T-helper 22 cell (primary cell): Measurements from ENCODE around the gene ELF2.
A peak's percentile ranks its signal among the peaks of the same experiment; 100 is the strongest.
"Not testable (repeated sequence)": the region's sequence is repeated elsewhere in the genome, so short reads cannot be mapped to it uniquely, and the experiment has no call there.

Experiments
- DNase-seq: peaks from one replicate; pipeline ENCODE4 v3.0.0-alpha.2; 2020; ENCODE audit warnings: low read depth

The ELF2 gene

DNA sequence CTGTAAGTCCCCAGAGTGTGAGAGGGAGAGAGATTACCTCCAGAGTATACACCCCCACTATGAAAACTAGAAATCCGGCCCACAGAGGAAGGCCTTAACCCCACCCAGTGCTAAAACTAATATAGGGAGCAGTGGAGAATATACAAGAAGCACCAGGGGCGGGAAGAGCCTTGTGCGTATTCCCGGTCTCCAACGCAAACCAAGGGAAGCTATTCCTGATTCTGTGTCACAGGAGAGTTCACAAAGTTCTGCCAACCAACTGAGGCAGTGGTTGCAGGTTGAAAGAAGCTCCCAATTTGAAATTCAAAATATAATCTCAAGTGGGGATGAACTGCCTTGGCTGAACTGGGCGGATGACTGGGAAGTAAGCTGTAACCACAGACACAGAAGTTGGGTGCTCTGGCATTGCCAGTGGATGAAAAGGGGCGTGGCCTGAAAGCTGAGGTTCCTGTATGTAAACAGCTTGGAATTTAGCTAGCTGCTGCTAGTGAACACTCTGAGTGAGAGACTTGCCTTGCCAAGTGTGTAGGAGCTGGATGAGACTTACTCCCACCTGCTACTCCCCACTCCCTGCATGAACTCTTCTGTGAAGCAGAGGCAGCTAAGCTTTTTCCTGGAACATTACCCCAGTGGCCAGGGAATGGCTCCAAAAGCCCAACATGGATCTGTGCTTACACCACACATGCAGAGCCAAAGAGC lies 32.7 kb downstream of the ELF2 start:
- DNase-seq = no peak

DNA sequence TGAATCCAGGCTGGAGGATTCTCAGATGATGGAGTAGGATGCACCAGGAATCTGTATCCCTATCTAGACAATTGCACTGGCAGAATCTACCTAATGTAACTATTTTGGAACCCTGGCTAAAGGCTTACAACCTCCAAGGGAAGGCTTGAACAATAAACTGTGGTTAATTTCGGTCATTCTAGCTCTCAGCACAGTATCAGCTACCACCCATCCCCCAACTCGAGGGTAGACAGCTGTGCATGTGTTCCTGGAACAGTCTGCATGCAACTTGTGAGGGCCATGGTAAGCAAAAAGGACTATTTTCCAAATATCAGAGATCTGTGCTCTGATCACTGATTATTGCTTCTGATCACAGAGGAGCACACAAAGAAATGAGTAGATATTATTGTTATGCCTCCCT lies 34.0 kb downstream of the ELF2 start:
- DNase-seq = no peak

DNA sequence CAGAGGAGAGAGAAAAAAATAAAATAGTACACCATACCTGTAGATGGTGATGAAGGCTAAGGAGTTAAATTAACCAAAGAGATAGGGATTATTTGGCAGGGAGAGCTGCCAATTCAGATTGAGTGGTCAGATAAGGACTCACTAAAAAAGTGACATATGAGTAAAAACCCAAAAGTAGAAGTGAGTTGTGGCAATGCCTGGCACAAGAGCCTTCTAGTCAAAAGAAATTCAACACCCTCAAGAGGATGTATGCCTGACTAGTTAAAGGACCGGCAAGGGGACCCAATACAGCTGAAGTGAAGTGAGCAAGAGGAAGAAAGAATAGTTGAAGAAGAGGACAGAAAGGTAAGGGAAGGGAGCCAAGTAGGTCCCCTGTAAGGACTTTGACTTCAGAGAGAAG lies 34.9 kb downstream of the ELF2 start:
- no peak for DNase-seq

DNA sequence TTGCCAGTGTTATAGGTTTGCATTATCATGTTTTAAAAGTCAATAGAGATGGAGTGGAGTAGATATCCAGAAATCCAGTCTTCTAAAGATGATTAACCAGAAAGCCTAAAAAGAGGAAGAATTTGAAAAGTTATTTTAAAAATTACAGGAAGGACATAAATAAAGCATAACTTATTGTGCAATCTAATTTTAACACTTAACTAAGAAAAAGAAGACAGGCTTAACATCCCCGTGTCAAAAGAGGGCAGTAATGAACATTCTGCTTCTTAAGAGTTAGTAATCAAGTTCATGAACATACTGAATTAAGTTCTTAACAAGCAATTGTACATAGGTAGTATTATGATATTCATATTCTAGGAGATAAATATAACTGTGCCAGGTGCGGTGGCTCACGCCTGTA lies 39.3 kb downstream of the ELF2 start:
- DNase-seq = no peak

DNA sequence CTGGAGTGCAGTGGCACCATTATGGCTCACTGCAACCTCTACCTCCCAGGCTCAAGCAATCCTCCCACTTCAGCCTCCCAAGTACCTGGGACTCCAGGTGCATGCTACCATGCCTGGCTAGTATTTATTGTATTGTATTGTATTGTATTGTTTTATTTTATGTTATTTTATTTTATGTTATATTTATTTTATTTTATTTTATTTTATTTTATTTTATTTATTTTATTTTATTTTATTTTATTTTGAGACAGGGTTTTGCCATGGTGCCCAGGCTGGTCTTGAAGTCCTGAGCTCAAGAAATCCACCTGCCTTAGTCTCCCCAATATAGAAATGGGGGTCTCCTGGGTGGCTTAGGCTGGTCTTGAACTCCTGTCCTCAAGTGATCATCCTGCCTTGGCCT lies 42.6 kb downstream of the ELF2 start:
- DNase-seq = no peak

DNA sequence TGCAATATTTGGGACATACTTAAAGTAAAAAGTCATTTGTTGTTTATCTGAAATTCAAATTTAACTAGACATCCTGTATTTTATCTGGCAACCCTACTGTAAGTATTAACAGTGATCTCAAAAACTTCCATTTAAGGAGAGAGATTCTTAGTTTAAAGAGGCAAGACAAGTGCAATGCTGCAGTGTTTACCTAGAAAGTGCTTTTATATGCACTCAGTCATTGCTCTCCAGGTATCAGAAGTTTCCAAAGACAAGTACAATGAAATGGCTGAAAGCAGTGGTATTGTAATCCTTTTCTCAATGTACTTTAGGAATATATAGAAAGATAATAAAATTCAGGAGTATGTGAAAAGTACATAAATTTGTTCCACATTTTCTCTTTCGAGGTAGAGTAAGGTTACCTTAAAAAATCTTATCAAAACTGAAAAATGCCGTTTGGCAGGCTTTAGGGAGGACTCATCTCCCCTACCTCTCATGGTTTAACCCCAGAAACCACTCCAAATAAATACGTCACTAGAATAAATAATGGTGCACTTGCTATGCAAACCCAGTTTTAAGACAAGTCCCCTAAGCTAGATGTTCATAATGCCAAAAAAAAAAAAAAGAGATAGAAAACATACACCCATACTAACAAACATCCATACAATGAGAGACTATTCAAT lies 45.7 kb downstream of the ELF2 start:
- DNase-seq = no peak

DNA sequence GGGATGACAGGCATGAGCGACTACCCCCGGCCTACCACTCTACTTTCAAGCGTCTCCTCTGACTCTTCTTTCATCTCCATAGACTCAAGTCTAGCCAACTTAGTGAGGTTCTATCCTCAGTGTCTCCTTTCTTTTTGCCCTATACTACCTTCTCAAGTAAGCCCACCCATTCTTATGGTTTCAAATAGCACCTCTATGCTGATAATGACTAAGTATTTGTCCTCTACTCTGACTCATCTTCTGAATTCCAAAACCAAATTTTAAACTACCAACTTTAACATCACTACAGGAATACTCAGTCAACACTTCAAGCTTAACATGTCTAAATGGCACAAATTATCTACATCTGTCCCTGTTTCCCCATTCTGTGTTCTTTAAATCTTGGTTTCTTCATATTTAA lies 47.8 kb downstream of the ELF2 start:
- no peak for DNase-seq

DNA sequence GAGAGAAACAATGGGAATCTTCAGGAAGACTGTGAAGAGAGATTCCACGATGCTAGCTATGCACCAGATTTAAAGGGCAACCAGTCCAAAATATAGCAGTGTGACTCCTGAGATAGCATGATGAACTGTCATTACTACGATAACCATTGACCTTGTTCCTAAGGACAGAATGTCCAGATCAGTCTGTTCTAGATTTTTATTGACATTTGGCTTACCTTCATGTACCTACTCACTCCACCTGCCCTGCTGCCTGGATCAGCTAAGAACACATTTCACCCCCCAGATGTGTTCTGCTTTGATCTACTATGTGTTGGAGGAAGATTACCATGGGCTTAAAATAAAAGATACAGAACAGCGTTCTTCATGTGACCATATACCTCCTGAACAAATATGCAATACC lies 50.1 kb downstream of the ELF2 start:
- DNase-seq = no peak

DNA sequence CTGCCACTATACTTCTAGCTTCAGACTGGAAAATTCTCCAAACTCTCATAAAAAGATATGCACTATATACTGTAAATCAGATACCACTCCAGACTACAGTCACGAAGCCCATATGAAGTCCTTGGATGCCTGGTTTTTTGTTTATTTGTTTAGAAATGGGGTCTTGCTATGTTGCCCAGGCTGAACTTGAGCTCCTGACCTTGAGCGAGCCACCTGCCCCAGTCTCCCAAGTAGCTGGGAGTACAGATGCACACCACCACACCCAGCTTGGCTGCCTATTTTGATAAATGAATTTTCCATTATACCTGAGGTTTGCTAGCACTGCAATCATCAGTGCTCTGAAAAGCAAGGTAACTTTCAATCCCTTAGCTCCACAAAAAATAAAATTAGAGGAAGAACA lies 53.1 kb downstream of the ELF2 start:
- no peak for DNase-seq

DNA sequence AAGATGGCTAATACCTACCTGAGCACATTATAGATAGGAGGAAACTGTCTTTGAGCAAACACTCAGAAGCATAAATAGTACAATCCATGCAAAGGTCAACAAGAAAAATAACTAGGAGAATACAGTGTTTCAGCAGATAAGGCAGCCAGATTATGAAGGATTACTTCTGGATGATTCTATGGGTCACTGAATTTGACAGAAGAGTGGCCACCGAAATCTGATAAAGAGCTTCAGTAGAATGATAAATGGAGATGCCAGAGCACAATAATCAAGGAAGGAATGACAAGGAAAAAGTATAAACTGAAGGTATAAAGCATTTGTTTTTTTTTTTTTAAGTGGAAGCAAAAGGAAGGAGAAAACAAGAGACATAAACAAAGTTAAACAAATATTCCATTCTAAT lies 58.7 kb downstream of the ELF2 start:
- no peak for DNase-seq

DNA sequence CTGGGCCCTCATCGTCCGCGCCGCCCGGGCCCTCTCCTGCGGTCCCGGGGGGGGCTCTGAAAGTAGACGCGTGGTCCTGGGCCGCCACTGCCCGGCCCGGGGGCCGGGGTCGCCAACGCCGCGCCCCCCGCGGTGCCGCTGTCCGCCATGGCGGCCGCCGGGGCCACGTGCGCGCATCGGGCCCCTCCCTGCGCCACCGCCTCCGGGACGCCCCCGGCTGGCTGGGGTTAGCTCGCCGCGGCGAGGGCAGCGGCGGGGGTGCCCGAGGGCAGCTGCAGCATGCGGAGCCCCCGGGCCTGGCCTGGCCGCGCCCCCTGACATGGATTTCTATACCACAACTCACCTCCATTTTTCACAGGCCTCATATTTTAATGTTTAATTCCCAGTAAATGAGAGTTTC lies 61.8 kb downstream of the ELF2 start:
- DNase-seq = no peak

DNA sequence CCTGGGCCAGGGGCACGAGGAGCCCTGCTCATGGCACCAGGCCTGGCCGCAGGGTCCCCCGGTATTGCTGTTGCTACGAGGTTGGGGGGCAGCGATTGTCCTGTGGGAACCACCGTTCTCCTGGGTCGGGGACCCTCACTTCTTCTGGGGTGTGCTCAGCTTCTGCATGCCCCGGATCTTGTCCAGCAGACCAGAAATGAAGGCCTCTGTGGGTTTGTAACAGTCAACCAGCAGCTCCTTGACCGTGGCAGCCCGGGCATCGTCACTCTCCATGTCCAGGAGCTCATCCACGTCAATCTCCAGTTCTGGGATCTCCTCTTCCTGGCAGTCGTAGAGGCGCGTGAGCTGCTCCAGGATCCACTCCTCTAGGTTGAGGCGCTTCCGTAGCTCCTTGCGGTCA lies 62.2 kb downstream of the ELF2 start:
- DNase-seq = not testable (repeated sequence)

DNA sequence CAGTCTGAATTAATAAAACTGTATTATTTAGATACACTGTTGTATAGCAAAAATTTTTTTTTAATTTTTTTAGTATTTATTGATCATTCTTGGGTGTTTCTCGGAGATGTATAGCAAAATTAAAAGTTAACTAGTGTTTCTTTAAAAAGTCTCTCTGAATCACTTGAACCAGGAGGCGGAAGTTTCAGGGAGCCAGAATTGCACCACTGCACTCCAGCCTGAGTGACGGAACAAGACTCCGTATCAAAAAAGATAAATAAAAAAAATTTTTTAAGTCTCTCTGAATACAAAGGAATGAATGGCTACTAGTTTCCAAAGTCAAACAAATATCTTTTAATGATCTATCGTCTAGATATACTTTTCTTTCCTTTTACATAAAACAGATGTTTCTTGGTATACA lies 64.4 kb downstream of the ELF2 start:
- no peak for DNase-seq

DNA sequence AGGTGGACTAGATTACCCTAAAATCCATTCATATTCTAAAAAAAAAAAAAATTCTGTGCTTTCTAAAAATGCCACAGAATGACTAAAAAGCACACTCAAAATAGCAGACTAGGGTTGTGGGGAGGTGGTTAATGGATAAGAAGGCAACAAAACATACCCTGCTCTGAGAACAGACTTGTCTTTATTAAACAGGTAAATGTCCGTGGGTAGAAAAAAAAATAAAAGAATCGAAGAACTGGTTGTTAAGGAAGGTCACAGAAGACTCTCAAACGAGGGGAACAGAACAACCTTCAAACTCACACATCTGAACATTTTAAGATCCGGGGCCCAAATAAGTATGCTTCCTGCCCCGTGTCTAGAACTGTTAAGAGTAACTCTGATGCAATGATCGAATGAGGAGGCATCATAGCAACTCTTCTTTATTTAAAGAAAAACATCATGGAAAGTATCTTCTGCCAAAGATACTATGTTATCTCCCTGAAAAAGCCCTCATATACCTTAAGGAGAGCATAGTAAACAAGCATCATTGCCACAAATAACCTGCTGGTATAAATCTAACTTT lies 68.4 kb downstream of the ELF2 start:
- DNase-seq = no peak

DNA sequence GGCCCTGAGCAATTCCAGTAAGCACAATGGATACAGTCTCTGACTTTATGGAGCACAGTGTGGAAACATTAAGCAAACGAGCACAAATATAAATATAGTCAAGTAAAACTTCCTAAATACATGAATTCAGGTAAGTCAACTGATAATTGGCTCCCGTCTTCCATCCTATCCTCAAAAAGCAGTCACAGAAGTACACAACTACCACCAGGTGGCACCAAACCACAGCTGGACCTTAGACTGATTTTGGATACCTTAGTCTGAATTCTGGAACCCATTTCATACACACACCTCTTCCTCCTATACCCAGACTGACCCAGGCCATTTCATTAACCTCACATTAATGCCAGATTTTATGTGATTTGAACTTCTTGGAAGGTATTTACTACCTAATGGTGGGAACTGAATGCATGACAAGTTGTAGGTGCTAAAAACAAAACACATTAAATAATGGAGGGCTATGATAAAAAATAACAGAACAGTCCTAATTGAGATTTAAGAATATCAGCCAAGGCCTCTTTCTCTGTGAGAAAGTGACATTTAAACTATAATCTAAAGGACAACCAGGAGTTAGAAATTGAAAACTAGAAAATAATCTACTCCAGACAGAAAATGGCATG lies 77.5 kb downstream of the ELF2 start:
- DNase-seq = peak; percentile 39

DNA sequence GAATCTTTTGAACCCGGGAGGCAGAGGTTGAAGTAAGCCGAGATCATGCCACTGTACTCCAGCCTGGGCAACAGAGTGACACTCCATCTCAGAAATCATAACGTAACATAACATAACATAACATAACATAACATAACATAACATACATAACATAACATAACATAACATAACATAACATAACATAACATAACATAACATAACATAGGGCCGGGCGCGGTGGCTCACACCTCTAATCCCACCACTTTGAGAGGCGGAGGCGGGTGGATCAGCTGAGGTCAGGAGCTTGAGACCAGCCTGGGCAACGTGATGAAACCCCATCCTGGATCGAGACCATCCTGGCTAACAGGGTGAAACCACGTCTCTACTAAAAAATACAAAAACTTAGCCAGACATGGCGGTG lies 84.7 kb downstream of the ELF2 start:
- no peak for DNase-seq

DNA sequence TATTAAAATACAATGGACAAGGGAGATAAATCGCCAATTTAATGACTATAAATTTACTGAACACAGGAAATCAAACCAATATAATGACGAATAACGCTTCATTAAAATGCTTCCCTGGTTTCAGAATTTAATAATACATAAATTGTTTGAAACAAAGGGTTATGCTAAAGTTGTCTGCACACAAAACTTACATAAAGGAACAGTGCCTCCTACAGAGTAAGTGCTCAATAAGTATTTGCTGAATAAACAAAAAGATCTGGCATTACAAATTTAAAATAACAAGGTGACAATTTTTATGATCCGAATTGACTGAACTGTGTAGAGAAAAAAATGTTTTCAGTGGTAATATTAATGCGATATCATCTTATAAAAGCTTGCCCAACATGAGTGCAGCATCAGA lies 91.9 kb downstream of the ELF2 start:
- DNase-seq = no peak

DNA sequence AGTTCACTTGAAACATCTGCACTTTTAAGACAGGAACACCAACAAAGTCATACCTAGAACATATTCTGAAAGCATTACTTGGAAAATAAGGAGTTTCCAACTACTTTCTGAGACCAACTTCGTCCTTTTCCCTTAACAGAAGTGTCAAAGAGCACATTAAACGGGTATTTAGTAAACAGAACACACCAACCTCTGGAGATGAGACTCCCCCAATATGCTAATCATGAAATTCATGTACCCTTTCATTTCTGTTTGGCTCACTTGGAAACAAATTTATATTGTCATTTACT lies 92.3 kb downstream of the ELF2 start:
- DNase-seq = no peak

DNA sequence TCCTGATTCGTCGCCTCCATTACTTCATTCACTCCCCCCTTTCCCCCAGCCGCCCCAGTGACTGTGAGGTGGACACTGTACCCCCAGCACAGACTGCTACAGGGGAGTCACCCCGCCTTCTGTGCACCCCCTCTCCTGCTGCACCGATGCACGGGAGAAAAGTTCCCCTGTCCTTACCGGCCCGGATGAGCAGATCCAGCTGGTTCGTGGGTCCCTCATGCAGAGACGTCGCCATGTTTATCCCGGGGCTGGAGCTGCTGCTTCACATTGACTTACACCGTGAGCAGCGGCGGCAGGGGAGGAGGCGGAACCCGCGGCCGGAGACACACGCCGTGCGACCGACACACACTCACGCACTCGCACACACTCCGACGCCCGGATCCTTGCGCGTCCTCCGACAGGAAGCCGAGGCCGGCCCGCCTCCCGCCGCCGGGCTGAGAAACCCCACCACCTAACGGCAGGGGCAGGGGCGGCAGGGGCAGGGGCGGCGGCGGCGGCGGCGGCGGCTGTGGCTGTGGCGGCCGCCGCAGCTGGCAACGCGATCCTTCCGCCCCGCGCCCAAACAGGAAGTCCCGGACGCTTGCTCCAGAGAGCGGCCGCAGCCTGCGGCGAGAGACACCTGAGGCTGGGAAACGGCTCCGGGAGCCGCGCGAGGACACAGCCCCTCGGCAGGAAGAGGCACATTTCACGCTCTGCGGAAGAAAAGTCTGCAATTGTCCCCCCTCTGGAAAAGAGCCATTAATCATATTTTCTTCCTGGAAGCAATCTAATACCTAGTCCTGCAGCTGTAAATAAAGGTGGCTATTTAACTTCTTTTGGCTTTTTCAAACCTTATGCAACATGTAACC lies 92.8 kb downstream of the ELF2 start:
- peak; percentile 75 for DNase-seq

DNA sequence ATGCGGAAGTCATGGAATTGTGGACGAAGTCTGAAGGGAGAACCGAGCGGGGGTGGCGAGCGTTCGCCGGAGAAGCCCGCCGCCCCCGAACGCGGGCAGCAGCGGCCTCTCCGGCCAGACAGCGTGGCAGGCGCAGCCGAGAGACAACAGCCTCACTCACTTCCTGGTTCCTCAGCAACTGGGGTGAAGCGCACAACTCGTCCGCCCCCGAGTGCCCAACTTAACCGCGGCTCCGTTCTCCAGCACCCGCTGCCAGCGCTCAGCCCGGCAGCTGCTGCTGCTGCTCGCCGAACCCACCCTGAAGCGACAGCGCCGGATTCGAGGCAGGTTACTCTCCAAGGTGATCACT lies 93.4 kb downstream of the ELF2 start:
- peak; percentile 63 for DNase-seq

DNA sequence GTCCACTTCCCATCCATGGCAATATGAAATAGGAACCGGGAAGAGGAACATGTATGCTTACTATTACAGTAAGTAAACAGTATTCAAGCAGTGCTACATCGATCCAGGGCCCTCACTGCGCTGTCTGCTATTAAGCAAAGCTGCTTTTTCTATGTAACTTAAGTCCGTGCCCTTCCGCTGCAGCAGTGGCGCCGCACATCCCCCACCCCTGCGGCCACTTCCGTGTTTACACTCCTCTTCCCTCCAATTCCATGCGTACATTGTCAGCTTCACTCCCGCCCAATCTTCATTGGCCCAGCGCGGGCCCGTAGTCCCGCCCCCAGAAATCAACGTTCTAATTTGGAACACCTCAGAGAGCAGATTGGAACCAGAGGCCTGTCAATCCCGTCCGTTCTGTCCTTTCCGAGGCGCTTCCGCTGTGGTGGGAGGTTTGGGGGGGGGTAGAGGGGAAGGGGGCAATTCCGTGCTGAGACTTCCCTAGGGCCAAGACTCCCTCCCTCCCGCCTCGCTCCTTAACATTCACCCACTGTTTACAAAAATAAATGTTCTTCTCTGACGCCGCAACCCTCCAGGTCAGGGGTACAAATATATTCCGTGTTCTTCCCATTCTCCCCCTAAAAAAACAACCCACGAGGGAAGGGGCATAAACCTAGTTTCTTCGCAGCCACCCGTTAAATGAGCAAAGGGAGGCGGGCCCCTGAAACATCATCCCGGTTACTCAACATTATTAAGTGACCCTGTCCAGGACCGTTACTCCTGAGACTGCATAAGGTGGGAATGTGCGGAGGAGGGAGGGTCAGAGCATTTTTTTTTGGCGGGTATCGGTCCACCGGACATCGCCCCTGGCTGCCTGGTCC lies 94.0 kb downstream of the ELF2 start:
- DNase-seq = peak; percentile 90

DNA sequence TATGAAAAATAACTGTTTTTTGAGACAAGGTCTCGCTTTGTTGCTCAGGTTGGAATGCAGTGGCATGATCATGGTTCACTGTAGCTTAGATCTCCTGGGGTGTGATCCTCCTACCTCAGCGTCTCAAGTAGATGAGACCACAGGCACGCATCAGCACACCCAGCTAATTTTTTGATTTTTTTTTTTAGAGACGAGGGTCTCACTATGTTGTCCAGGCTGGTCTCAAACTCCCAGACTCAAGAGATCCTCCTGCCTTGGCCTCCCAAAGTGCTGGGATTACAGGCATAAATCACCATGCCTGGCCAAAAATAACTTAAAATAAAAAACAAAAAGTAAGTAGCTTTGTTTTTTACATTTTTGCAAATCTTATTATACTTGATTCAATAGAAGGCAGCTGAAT lies 98.1 kb downstream of the ELF2 start:
- DNase-seq = no peak
